Activated T-helper 17 cell treated with anti-CD3 and anti-CD28 coated beads, Interleukin-2, amount 50 U/mL, for 72 hours (primary cell): Measurements from ENCODE around the gene CEACAM8. TPM values are rescaled to one million over a fixed set of nuclear protein-coding genes. Genes with fewer than 3 reads are reported as not detected.
"Not testable (repeated sequence)": the region's sequence is repeated elsewhere in the genome, so short reads cannot be mapped to it uniquely, and the experiment has no call there.

ENCODE experiments used
- ATAC-seq: fragments of 150-1000 bp; cut with Tn5 transposase; replicated peaks from 2 replicates; pipeline ENCODE4 v1.10.0; 2021; ENCODE audit warnings: mild to moderate bottlenecking, moderate library complexity
- H3K27ac Mint-ChIP-seq: one replicate; pipeline ENCODE4 v1.8.0; 2022; ENCODE audit warnings: mixed read lengths
- H3K27me3 Mint-ChIP-seq: one replicate; pipeline ENCODE4 v1.8.0; 2022; ENCODE audit warnings: mixed read lengths
- H3K36me3 Mint-ChIP-seq: one replicate; pipeline ENCODE4 v1.8.0; 2022; ENCODE audit warnings: low read depth, mild to moderate bottlenecking, mixed read lengths
- H3K4me1 Mint-ChIP-seq: one replicate; pipeline ENCODE4 v1.8.0; 2022; ENCODE audit warnings: mixed read lengths
- H3K4me3 Mint-ChIP-seq: one replicate; pipeline ENCODE4 v1.8.0; 2022; ENCODE audit warnings: mild to moderate bottlenecking, mixed read lengths
- H3K9me3 Mint-ChIP-seq: one replicate; pipeline ENCODE4 v1.8.0; 2022; ENCODE audit warnings: mixed read lengths
- total RNA-seq, 2 donors: library from RNA; stranded (reverse); gene quantifications; one replicate each; pipeline ENCODE4 v1.2.3, GENCODE V29; 2022

Gene CEACAM8
- total RNA-seq: not detected

GRCh38 chr19:42594617-42595489, at the start of gene CEACAM8:
TSS of gene CEACAM8 (minus strand) at chr19:42594924. CDS start at chr19:42594828, 96 bp downstream.
- no peak within 1 kb of the TSS for H3K4me3 Mint-ChIP-seq
- ATAC-seq: no peak
- H3K9me3 Mint-ChIP-seq: no peaks in the 10 kb centered on the region
- peaks cover 8% of the 10 kb centered on the region for H3K4me1 Mint-ChIP-seq
- H3K27ac Mint-ChIP-seq: no peak within 1 kb of the TSS
- H3K27me3 Mint-ChIP-seq: peaks cover 12% of the 10 kb centered on the region
- no peaks in the 10 kb centered on the region for H3K36me3 Mint-ChIP-seq

GRCh38 chr19:42639324-42640092, 44.8 kb upstream of the CEACAM8 start:
- H3K27ac Mint-ChIP-seq, H3K9me3 Mint-ChIP-seq, H3K4me3 Mint-ChIP-seq, ATAC-seq, H3K4me1 Mint-ChIP-seq, H3K36me3 Mint-ChIP-seq: not testable (repeated sequence)
- peaks cover 23% of the 10 kb centered on the region for H3K27me3 Mint-ChIP-seq

DNA sequence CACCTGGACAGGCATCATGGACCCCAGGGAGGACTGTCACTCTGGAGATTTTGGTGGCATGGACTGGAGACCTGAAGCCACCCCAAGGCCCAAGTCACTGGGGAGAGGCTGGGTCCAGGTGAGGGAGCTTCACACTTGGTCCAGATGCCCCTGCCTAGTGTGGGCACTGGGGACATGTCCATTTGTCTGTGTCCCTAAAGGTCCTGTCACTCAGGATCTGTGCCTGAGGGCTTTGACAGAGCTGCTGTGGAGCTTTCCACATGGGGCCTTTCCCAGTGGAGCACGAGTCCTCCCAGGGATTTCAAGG, 40.5 kb upstream of the CEACAM8 start:
- H3K9me3 Mint-ChIP-seq: no peaks in the 10 kb centered on the region
- no peak overlapping the region for H3K4me3 Mint-ChIP-seq
- H3K27me3 Mint-ChIP-seq: peaks cover 23% of the 10 kb centered on the region
- H3K27ac Mint-ChIP-seq: no peak overlapping the region
- no peaks in the 10 kb centered on the region for H3K36me3 Mint-ChIP-seq
- ATAC-seq: no peak
- peaks cover 3% of the 10 kb centered on the region for H3K4me1 Mint-ChIP-seq

- no peak overlapping the region for H3K4me3 Mint-ChIP-seq
- H3K27ac Mint-ChIP-seq: no peak overlapping the region
- H3K4me1 Mint-ChIP-seq: peaks cover 3% of the 10 kb centered on the region
- H3K9me3 Mint-ChIP-seq: no peaks in the 10 kb centered on the region
- no peaks in the 10 kb centered on the region for H3K36me3 Mint-ChIP-seq
- peaks cover 23% of the 10 kb centered on the region for H3K27me3 Mint-ChIP-seq
- ATAC-seq: peak; percentile 60
Measured at GRCh38 chr19:42634409-42635232, 39.9 kb upstream of the CEACAM8 start.

DNA sequence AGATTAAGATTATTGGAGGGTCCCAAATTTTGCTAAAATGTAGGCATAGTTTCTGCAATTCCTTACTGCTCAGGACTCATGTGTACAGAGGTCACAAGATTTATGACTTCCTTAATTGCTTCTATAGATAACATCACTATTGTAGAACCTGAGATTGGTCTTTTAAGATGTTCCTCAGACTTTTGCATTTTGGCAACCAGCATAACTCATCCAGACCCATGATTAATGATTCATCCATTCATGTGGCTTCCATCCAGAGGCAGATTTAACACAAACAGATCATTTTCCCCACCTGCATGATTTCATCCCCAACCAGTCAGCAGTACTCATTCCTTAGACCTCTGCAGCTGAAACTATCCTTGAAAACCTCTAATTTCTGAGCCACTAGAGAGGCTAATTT, 34.5 kb upstream of the CEACAM8 start:
- peaks cover 21% of the 10 kb centered on the region for H3K27me3 Mint-ChIP-seq
- peak overlapping the region; percentile 79 for H3K27ac Mint-ChIP-seq
- no peaks in the 10 kb centered on the region for H3K36me3 Mint-ChIP-seq
- H3K4me3 Mint-ChIP-seq: peak overlapping the region; percentile 39
- peak; percentile 56 for ATAC-seq
- peaks cover 16% of the 10 kb centered on the region for H3K4me1 Mint-ChIP-seq
- H3K9me3 Mint-ChIP-seq: no peaks in the 10 kb centered on the region

DNA sequence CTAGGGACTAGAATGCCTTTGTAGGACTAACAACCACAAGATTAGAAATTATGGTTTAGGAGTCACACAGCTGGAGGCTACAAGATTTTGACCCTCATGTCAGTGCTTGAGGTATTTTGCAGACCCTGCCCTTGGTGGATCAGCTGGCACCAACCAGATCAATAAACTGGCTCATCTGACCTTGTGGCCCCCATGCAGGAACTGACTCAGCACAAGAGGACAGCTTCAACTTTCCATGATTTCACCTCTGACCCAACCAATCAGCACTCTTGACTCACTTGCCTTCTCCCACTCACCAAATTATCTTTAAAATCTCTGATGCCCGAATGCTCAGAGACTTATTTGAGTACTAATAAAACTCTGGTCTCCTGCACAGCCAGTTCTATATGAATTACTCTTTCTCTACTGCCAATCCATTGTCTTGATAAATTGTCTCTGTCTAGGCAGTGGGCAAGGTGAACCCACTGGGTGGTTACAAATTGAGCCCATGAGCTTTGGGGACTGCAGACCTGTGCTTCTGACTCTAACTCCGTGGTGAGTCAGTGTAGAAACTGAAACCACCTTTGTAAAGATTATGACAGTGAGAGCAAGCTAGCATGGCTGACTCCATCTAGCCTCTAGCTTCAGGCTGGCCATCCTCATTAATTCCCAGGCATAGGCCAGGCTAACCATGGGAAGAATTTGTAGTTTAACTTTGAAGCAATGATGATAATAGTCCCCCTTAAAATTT, 33.9 kb upstream of the CEACAM8 start:
- Mint-ChIP-seq H3K4me1 (peaks cover 16% of the 10 kb centered on the region), H3K36me3 (no peaks in the 10 kb centered on the region), H3K27ac (peak overlapping the region; percentile 79), H3K4me3 (peak overlapping the region; percentile 39), H3K9me3 (no peaks in the 10 kb centered on the region), H3K27me3 (peaks cover 21% of the 10 kb centered on the region)
- ATAC-seq: peak; percentile 93

DNA sequence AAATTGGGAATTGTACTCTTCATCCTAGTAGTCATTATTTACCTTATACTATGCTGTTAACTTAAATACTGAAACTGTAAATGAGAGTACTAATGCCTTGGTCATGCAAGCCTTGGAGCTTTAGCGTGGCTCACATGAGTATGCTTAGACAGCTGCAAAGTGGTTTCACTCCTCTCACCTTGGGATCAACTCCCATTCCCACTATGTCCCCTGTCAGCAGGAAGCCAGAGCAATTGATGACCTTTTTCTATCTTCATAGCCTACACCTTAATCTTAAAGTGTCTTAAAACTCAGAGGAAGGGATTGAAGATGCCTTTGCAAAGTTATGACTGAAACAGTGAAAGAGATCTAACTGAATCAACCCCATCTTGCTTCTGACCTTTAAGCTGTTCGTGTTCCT, 33.2 kb upstream of the CEACAM8 start:
- H3K27me3 Mint-ChIP-seq: peaks cover 16% of the 10 kb centered on the region
- peaks cover 16% of the 10 kb centered on the region for H3K4me1 Mint-ChIP-seq
- no peaks in the 10 kb centered on the region for H3K36me3 Mint-ChIP-seq
- H3K9me3 Mint-ChIP-seq: no peaks in the 10 kb centered on the region
- peak overlapping the region; percentile 39 for H3K4me3 Mint-ChIP-seq
- H3K27ac Mint-ChIP-seq: peak overlapping the region; percentile 79
- ATAC-seq: peak; percentile 13

DNA sequence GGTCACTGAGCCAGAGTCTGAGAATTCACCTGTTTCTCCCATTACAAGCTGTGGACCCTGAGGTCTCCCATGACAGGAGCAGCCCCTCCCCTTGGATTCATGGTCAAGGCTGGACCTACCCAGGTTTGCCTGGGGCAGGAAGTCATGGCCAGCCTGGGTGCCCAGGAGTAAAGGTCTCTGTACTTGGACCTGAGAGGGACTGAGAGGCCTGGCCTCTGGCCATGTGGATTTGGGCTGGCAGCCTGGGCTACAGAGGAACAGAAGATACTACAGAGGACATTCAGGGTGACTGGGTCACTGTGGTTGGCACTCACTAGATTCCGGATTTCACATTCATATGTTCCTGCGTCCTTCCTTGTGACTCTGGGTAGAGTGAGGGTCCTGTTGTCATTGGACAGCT, 31.5 kb upstream of the CEACAM8 start:
- no peak overlapping the region for H3K4me3 Mint-ChIP-seq
- H3K36me3 Mint-ChIP-seq: no peaks in the 10 kb centered on the region
- no peak for ATAC-seq
- peaks cover 11% of the 10 kb centered on the region for H3K27me3 Mint-ChIP-seq
- H3K4me1 Mint-ChIP-seq: peaks cover 16% of the 10 kb centered on the region
- no peaks in the 10 kb centered on the region for H3K9me3 Mint-ChIP-seq
- H3K27ac Mint-ChIP-seq: no peak overlapping the region

GRCh38 chr19:42619271-42619670, 24.5 kb upstream of the CEACAM8 start:
- Mint-ChIP-seq H3K36me3 (no peaks in the 10 kb centered on the region), H3K4me1 (no peaks in the 10 kb centered on the region), H3K27me3 (peaks cover 11% of the 10 kb centered on the region), H3K4me3 (no peak overlapping the region), H3K27ac (no peak overlapping the region), H3K9me3 (no peaks in the 10 kb centered on the region)
- ATAC-seq: peak; percentile 70

DNA sequence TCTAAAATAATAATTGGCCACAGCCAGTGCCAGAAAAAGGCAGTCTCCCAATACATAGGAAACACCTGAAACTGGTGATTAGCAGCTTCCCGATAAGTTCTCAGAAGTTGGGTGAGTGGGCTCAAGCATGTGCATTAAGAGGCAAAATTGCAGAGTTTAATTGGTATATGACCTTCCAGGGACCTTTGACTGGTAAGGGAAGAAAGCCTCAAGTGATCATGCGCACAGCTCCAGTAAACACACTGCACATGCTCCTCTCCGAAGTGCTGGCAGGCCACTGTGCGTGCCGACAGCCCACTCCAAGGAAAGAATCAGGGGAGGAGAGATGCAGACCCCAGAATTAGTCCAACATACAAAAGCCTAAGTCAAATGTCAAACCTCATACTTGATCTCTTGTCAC, 18.9 kb upstream of the CEACAM8 start:
- ATAC-seq: no peak
- H3K9me3 Mint-ChIP-seq: no peaks in the 10 kb centered on the region

DNA sequence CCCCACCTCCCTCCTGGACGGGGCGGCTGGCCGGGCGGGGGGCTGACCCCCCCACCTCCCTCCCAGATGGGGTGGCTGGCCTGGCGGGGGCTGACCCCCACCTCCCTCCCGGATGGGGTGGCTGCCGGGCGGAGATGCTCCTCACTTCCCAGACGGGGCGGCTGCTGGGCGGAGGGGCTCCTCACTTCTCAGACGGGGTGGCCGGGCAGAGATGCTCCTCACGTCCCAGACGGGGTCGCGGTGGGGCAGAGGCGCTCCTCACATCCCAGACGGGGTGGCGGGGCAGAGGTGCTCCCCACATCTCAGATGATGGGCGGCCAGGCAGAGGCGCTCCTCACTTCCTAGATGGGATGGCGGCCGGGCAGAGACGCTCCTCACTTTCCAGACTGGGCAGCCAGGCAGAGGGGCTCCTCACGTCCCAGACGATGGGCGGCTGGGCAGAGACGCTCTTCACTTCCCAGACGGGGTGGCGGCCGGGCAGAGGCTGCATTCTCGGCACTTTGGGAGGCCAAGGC, 15.7 kb upstream of the CEACAM8 start:
- H3K27ac Mint-ChIP-seq, H3K9me3 Mint-ChIP-seq, H3K4me1 Mint-ChIP-seq, H3K4me3 Mint-ChIP-seq, ATAC-seq, H3K36me3 Mint-ChIP-seq: not testable (repeated sequence)
- peaks cover 17% of the 10 kb centered on the region for H3K27me3 Mint-ChIP-seq

More for the DNA sequence above, 18.9 kb upstream of the CEACAM8 start:
- H3K4me3 Mint-ChIP-seq: no peak overlapping the region
- no peak overlapping the region for H3K27ac Mint-ChIP-seq
- peaks cover 15% of the 10 kb centered on the region for H3K27me3 Mint-ChIP-seq
- no peaks in the 10 kb centered on the region for H3K36me3 Mint-ChIP-seq
- H3K4me1 Mint-ChIP-seq: no peaks in the 10 kb centered on the region

- H3K27ac Mint-ChIP-seq: no peak overlapping the region
Measured at GRCh38 chr19:42606660-42607351, 12.1 kb upstream of the CEACAM8 start.

GRCh38 chr19:42601811-42602443, 7.2 kb upstream of the CEACAM8 start:
- H3K27me3 Mint-ChIP-seq: peaks cover 40% of the 10 kb centered on the region
- H3K27ac Mint-ChIP-seq: no peak overlapping the region
- H3K9me3 Mint-ChIP-seq: no peaks in the 10 kb centered on the region
- H3K4me3 Mint-ChIP-seq: no peak overlapping the region
- ATAC-seq: no peak
- H3K4me1 Mint-ChIP-seq: peaks cover 5% of the 10 kb centered on the region
- no peaks in the 10 kb centered on the region for H3K36me3 Mint-ChIP-seq

More at GRCh38 chr19:42606660-42607351, 12.1 kb upstream of the CEACAM8 start:
- peak; percentile 77 for ATAC-seq
- peaks cover 5% of the 10 kb centered on the region for H3K4me1 Mint-ChIP-seq
- no peak overlapping the region for H3K4me3 Mint-ChIP-seq
- H3K36me3 Mint-ChIP-seq: no peaks in the 10 kb centered on the region
- H3K9me3 Mint-ChIP-seq: no peaks in the 10 kb centered on the region
- peaks cover 29% of the 10 kb centered on the region for H3K27me3 Mint-ChIP-seq
